Measurements from ENCODE around the gene ORMDL3.

GRCh38 chr17:39894681-39895376, 32.6 kb downstream of the ORMDL3 start:
- TF ChIP-seq CTCF (conservative IDR thresholded peaks at IDR 0.05) (no peak), ZFX (IDR thresholded peaks at IDR 0.05) (no peak)

Data from C4-2B (cell line).